MM.1S (cell line): ENCODE data around the gene HSPA1A.

ENCODE experiments used
- EZH2 ChIP-seq: fragments of 300-600 bp; sonication (generic); optimal IDR thresholded peaks from 2 replicates; pipeline ENCODE3; 2017; ENCODE audit warnings: low read depth, mild to moderate bottlenecking, antibody characterized with exemption, low read length, mixed read lengths
- EZH2phosphoT487 ChIP-seq: fragments of 300-600 bp; sonication (generic); IDR thresholded peaks from 2 replicates; pipeline ENCODE4 v1.6.1; 2018; ENCODE audit warnings: antibody characterized with exemption, low read length
- TF ChIP-seq, protein P1 (sequence below): fragments of 300-600 bp; sonication (generic); IDR thresholded peaks from 2 replicates; pipeline ENCODE4 v1.5.1; 2016; ENCODE audit warnings: antibody characterized with exemption, low read length, mixed read lengths

DNA sequence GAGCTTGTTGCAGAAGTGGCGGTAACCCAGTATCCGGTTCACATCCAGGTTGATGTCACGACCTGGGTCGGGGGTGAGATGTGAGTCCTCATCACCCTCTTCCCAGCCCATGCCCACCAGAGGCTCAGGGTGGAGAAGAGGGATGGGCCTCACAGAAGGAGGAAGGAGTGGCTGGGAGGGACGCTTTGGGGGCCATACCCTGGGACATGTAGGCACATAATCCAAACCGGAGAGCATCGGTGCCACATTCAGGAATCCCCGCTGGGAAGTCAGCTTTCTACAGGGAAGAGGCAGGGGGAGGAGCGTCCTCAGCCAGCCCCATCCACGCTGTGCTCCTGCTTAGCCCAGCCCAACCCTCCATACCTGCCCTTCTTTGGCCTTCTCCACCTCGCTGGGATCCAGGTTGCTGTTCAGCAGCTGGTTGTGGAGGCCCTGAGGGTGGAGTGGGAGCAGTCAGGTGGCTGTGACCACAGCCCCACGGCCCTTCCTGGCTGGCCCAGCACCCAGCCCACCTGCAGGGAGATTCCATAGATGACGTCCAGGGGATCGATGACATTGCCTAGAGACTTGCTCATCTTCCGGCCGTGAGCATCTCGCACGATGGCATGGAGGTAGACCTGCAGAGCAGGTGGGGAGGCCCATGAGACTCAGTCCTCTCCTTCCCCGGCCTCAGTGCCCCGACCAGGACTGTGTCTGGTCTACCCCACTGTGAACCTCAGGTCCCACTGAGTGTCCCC, 34.7 kb upstream of the HSPA1A start:
- TF ChIP-seq, protein P1, sequence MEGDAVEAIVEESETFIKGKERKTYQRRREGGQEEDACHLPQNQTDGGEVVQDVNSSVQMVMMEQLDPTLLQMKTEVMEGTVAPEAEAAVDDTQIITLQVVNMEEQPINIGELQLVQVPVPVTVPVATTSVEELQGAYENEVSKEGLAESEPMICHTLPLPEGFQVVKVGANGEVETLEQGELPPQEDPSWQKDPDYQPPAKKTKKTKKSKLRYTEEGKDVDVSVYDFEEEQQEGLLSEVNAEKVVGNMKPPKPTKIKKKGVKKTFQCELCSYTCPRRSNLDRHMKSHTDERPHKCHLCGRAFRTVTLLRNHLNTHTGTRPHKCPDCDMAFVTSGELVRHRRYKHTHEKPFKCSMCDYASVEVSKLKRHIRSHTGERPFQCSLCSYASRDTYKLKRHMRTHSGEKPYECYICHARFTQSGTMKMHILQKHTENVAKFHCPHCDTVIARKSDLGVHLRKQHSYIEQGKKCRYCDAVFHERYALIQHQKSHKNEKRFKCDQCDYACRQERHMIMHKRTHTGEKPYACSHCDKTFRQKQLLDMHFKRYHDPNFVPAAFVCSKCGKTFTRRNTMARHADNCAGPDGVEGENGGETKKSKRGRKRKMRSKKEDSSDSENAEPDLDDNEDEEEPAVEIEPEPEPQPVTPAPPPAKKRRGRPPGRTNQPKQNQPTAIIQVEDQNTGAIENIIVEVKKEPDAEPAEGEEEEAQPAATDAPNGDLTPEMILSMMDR, result no peak
- no peak for TF ChIP-seq EZH2phosphoT487
- no peak for TF ChIP-seq EZH2
